HTERT RPE-1 (cell line): ENCODE results near the gene MAP3K6.
"Not testable (repeated sequence)": the region's sequence is repeated elsewhere in the genome, so short reads cannot be mapped to it uniquely, and the experiment has no call there.

Experiments used
- in situ Hi-C: fragments of 300-500 bp; cut with MboI; formaldehyde crosslinking; loops from 4 replicates; pipeline ENCODE4 v1.14.3; 2020; ENCODE audit warnings: low sequenced_read_pairs

MAP3K6 gene, protein sequence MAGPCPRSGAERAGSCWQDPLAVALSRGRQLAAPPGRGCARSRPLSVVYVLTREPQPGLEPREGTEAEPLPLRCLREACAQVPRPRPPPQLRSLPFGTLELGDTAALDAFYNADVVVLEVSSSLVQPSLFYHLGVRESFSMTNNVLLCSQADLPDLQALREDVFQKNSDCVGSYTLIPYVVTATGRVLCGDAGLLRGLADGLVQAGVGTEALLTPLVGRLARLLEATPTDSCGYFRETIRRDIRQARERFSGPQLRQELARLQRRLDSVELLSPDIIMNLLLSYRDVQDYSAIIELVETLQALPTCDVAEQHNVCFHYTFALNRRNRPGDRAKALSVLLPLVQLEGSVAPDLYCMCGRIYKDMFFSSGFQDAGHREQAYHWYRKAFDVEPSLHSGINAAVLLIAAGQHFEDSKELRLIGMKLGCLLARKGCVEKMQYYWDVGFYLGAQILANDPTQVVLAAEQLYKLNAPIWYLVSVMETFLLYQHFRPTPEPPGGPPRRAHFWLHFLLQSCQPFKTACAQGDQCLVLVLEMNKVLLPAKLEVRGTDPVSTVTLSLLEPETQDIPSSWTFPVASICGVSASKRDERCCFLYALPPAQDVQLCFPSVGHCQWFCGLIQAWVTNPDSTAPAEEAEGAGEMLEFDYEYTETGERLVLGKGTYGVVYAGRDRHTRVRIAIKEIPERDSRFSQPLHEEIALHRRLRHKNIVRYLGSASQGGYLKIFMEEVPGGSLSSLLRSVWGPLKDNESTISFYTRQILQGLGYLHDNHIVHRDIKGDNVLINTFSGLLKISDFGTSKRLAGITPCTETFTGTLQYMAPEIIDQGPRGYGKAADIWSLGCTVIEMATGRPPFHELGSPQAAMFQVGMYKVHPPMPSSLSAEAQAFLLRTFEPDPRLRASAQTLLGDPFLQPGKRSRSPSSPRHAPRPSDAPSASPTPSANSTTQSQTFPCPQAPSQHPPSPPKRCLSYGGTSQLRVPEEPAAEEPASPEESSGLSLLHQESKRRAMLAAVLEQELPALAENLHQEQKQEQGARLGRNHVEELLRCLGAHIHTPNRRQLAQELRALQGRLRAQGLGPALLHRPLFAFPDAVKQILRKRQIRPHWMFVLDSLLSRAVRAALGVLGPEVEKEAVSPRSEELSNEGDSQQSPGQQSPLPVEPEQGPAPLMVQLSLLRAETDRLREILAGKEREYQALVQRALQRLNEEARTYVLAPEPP (N-terminal part only)

DNA sequence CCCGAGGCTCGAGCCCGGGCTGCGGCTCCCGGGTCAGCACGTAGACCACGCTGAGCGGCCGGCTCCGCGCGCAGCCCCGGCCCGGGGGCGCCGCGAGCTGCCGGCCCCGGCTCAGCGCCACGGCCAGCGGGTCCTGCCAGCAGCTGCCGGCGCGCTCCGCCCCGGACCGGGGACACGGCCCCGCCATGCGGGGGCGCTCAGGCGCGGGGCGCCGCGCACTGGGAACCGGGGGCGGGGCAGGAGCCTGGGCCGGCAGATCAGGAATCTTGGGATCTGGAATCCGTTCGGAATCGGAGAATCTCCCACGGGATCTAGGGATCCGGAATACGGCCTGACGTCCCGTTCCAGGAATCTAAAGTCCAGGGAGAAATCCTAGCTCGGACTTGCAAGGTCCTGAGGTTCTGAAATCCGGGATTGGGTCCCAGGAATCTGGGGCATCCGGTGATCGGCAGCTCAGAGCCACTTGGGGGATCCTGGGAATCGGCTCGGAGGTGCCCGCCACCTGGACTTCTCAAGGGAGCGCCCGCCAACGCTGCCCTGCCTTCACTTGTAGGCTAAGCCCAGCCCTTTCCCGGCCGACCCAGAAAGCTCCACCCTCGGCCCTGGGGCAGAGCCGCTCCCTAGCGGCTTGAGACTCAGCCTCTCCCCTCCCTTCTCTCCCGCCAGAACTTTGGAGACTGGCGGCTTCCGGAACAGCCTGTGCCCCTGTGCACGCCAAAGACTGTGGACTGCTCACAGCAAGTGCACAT lies at the start of gene MAP3K6:
MAP3K6 (minus strand) TSS at position 551 of the 749 bp plus-strand sequence; CDS start at position 187, 364 bp downstream.
- in situ Hi-C loops: no loop called here

- in situ Hi-C loops: no loop called here
Observed at GRCh38 chr1:27414091-27414490, 47.3 kb upstream of the MAP3K6 start.

DNA sequence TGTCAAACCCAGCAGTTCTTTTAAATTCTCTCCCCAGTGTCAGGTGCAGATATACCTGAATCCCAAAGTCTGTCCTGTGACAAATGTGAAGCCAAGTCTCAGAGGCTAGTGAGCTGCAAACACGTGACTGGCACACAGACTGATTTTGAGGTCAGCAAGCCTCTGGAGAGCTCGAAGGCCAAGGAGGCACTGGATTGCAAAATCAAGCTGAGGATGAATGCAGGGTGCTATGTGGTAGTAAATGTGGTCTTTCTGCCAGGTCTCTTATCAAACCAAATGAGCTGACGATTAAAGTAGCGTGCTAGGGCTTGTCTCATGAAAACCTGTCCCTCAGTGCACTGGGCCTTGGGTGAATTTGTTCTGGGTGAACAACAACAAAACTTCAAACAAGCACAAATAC lies 46.2 kb upstream of the MAP3K6 start:
- in situ Hi-C loops: no loop called here

DNA sequence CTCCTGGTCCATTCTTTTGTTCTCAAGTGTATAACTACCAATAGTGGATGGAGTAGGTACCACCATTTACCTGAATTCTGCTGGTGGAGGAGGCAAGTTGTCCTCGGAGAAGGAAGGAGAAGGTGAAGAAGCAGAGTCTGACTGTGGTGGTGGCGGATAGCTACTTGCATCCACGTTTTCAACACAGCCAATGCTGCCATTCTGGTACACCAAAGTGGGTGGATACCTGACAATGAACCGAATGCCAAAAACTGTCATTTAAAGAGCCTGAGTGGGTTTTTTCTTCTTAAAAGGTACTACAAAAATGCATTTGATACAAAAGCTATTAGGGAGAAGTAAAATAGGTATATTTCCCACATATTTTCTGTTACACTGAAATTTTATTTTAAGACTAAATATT lies 45.7 kb upstream of the MAP3K6 start:
- in situ Hi-C loops: no loop called here

DNA sequence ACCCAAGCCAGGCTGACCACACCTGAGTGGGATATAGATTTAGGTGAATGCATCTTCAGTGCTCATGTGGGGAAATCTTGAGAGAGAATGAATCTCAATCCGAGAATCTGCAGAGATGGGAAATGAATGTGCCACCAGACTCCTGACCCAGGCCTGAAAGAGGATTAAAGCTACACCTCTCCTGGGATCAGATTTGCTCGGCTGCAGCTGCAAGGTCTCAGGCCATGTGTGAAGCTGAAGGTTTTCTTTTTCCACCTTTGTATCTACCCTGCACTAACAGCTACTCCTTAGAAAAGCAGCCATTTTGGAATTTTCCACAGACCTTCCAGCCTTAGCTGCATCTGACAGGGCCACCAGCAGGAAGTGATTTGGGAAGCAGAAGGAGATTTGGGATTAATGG lies 43.9 kb upstream of the MAP3K6 start:
- in situ Hi-C loops: no loop called here

- in situ Hi-C loops: no loop called here
Observed at GRCh38 chr1:27409669-27410068, 42.9 kb upstream of the MAP3K6 start.

- in situ Hi-C loops: no loop called here
Observed at GRCh38 chr1:27408151-27408550, 41.4 kb upstream of the MAP3K6 start.

- in situ Hi-C loops: not testable (repeated sequence)
Observed at GRCh38 chr1:27406791-27407190, 40.0 kb upstream of the MAP3K6 start.

DNA sequence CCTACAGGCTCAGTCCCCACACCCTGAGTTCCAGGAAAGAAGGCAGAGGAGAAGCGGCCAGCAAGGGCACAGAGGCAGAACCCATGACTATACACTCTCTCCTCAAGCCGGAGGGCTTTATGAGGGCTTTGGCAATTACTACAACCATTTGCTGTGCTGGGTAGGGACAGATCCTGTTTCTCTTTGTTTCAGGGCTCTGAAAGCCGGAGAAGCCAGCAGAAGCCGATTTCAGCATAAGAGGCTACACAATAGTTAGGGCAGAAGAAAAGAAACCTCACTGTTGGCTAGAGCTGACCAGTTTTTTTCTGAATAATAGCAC lies 39.6 kb upstream of the MAP3K6 start:
- in situ Hi-C loops: no loop called here

DNA sequence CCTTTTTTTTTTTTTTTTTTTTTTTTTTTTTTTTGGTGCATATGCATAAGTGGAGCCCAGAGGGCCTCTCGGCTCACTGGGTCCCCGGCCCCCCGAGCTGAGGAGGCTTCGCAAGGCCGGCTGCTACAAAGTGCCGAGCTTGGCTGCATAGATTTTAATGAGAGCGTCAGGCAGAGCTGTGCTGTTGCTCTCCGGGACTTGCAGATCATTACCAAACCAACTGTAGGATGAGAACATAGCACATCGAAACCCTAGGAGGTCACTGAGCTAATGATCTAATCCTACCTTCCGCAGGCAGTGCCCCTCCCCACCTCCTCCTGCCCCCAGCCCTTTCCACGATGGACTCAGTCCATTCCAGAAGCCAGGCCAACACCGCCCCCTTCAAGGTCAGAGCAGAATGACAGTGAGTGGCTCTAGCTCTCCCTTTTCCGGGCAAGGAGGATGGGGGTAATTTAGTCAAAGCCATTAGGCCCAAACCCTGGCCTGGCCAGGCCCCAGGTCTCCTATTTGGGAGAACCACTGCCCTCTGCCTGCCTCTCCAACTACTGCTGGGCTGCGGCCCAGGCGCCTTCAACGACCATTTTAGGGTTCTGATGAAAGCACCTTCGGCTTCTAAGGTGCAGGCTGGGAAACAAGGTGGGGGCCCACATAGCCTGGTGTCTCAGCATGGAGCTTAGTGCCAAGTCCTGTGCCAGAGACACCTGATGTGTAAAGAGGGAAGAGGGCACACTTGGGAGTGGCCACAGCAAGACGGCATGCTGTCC lies 39.0 kb upstream of the MAP3K6 start:
- in situ Hi-C loops: not testable (repeated sequence)

- in situ Hi-C loops: no loop called here
Observed at GRCh38 chr1:27405074-27405473, 38.3 kb upstream of the MAP3K6 start.

DNA sequence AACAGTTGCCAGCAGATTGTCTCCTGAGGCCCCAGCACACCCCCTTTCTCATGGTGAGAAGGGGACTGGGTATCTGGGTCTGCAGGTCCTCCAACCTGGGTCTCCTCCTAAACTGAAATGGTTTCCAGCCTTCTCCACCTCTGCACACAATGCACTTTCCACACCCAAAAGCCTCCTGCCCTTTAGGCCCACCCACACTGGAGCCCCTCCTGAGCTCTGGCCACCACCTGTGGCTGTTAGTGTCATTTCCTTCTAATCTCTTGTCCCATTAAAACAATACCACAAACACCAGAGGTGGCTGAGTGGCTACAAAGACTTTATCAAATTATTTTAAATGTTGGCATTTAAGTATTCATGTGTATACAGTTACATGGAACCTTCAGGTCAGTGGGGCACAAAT lies 37.2 kb upstream of the MAP3K6 start:
- in situ Hi-C loops: no loop called here

DNA sequence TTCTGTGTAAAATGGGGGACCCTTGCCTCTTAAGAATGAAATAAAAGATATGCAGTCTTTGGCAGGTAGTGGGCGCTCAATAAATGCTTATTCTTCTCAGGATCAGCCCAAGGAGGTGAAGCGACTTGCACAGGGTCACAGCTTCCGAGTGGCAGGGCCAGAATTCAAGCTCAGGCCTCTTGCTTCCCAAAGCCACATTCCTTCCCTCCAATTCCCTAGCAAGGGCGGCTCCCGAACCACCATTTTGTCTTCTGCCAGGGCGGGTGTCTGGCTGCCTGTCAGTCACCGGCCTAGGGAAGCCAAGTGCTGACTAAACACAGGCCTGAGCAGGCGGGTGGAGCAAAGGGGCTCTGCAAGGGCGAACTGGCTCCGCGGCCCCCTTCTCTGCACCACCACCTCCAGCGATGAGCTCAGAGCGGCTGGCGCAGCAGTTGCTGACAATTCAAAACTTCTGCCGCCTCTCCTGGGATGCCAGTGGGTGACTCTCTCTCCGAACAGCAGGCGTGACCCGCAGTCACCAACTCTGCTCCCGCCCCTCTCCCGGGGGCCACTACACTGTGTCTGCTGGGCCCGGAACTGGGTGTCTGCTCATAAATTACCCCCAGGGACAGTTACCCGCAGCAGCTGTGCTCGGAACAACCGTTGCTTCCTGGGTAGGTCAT lies 36.4 kb upstream of the MAP3K6 start:
- in situ Hi-C loops: no loop called here

GRCh38 chr1:27402349-27402754 lies 35.6 kb upstream of the MAP3K6 start:
- in situ Hi-C loops: no loop called here

DNA sequence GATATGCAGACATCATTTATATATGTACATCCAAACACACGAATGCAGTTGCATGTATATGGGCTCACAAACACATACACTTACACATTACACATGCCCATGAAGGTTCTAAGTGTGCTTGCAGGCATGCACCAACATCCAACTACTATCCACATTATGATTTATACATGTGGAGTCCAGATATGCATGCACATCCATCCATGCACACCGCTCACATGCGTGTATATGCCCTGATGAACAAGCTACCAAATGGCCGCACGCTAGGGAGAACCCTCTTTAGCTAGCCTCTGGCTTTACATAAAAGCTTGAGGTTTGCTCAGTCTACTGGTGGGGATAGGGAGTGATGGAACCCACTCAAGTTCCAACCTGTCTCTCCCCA lies 34.2 kb upstream of the MAP3K6 start:
- in situ Hi-C loops: no loop called here

DNA sequence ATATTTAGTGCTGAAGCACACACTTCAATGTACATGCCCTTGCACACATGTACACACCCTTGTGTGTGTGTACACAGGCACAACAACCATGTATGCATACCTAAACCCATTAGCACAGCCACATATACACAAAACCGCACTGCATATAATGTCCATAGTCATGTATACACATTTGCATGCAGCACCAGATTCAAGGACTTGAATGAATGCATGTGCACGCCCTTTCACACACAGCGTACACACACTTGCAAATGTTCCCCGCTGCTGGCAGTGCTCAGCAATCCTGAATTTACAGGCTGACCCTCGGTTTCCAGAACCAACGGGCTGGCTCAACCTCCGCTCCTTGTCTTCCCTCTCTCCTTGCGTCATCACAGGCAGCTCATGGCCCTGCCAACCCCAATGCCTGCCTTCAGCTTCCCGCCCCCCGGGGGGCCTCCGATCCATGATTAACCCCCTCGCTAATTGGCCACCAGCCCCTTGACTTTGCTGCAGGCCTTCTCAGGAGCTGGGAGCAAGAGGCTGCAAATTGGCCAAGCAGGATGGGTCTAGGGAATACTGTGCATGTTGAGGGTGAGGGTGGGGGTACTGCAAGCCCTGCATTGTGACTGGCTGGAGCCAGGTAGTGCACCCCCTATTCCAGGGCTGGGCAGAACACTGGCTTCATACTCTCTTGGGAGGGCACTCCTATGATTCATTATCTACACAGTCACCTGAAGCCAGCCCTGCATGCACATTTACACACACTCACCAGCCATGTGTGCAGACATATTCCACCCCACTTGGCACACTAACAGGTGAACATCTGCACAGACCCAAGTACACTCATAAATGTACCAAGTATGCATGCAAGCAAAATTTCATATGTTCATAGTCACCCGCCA lies 33.6 kb upstream of the MAP3K6 start:
- in situ Hi-C loops: no loop called here

- in situ Hi-C loops: no loop called here
Observed at GRCh38 chr1:27399251-27400025, 32.7 kb upstream of the MAP3K6 start.
